ENCODE measurements around the gene ST6GAL1.

Gene ST6GAL1

DNA sequence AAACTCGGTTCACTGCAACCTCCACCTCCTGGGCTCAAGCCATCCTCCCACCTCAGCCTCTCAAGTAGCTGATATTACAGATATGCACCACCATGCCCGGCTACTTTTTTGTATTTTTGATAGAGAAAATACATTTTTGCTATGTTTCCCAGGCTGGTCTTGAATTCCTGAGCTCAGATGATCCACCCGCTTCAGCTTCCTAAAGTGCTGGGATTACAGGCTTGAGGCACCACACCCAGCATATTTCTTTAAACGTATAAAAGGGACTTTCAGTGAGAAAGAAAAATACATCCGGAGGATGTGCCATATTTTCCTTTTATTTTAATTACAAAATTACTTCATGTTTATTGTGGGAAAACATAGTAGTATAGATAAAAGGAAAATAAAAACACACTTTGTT lies 153.8 kb downstream of the ST6GAL1 start:
- no peak for DNase-seq

- DNase-seq, result no peak
Observed at GRCh38 chr3:187084580-187084979, 154.3 kb downstream of the ST6GAL1 start.

DNA sequence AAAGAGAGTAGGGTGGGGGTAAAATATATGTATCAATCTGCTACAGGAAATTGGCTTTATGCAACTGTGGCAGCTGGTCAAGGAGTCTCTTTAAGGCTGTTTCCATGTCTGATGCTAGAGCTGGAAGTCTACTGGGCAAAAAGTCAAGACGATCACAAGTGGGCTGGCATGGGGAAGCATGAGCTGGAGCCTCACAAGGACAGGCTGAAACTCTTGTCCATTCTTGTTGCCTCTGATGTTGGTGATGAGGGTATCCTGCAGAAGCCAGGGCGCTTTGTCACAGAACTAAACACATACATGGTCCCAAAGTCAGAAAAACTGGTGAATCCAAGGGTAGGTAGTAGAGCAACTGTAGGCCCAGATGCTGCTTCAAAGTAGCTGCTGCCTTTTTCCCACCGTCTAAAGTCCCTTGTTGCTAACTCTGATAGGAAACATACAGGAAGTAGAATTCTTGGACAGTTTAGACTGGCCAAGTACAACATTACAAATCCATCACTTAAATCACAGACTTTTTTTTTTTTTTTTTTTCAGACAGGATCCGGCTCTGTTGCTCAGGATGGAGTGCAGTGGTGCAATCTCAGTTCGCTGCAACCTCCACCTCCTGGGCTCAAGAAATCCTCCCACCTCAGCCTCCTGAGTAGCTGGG lies 154.8 kb downstream of the ST6GAL1 start:
- DNase-seq, result no peak

DNA sequence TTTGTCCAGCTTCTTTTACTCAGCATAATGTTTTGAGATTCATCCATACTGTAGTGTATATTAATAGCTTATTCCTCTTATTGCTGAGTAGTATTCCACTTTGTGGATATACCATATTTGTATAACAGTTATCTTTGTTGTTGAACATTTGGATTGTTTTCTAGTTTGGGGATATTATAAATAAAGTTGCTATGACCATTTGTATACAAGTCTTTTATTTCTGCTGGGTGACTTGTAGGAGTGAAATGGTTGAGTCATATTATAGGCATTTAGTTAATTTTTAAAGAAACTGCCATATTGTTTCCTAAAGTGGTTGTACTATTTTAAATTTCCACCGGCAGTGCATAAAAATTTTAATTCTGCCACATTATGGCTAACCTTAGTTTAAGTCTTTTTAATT lies 155.6 kb downstream of the ST6GAL1 start:
- no peak for DNase-seq

DNA sequence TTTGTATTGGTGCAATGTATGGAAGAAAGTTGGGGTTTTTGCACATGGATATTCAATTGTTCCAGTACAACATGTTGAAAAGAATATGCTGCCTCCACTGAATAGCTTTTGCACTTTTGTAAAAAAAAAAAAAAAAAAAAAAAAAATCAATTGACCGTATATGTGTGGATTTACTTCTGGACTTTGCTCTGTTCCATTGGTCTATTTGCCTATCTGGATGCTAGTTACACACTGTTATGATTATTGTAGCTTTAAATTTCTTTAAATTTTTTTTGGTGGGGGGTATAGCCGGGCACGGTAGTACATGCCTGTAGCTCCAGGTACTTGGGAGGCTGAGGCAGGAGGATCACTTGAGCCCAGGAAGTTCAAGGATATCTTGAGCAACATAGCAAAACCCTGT lies 156.5 kb downstream of the ST6GAL1 start:
- DNase-seq, result no peak

DNA sequence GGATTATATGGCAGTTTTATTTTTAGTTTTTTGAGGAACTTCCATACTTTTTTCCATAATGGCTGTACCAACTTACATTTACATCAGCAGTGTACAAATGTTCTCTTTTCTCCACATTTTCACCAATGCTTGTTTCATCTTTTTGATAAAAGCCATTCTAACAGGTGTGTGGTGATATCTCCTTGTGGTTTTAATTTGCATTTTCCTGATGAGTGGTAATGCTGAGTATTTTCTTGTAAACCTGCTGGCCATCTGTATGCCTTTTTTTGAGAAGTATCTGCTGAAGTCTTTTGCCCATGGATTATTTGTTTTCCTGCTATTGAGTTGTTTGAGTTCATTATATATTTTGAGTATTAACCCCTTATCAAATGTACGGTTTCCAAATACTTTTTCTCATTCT lies 158.4 kb downstream of the ST6GAL1 start:
- DNase-seq, result no peak

- no peak for DNase-seq
Observed at GRCh38 chr3:187093320-187093719, 163.0 kb downstream of the ST6GAL1 start.

DNA sequence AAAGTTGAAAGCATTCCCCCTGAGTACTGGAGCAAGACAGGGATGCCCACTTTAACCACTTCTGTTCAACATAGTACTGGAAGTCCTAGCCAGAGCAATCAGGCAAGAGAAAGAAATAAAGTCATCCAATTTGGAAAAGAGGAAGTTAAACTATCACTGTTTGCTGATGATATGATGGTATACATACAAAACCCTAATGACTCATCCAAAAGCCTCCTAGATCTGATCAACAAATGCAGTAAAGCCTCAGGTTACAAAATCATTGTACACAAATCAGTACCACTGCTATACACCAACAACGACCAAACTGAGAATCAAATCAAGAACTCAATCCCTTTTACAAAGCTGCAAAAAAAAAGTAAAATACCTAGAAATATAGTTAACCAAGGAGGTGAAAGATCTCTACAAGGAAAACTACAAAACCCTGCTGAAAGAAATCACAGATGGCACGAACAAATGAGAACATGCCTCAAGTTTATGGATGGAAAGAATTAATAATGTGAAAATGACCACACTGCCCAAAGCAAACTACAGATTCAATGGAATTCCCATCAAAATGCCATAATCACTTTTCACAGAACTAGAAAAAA lies 168.7 kb downstream of the ST6GAL1 start:
- no peak for DNase-seq

- no peak for DNase-seq
Observed at GRCh38 chr3:187101184-187102072, 171.1 kb downstream of the ST6GAL1 start.

- DNase-seq, result no peak
Observed at GRCh38 chr3:187102073-187102634, 171.8 kb downstream of the ST6GAL1 start.

GRCh38 chr3:187103251-187103650 lies 172.9 kb downstream of the ST6GAL1 start:
- DNase-seq, result no peak

DNA sequence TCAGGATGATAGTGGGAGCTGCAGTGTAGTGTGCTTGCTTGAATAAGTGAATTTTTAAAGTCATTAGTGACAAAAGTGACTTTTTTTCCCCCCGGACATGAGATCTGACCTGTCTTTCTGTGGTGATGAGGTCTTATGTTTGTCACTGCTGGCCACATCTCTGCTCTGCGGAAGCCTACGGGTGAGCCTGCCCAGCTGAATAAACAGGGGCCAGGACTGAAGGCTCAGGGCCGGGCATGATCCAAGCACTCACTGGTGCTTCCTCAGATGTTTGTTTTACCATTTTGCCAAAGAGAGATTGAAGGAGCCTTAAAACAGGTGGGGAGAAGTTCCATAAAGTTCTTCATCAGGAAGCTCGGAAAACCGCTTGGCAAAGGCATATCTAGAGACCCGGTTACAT lies 174.0 kb downstream of the ST6GAL1 start:
- no peak for DNase-seq

DNA sequence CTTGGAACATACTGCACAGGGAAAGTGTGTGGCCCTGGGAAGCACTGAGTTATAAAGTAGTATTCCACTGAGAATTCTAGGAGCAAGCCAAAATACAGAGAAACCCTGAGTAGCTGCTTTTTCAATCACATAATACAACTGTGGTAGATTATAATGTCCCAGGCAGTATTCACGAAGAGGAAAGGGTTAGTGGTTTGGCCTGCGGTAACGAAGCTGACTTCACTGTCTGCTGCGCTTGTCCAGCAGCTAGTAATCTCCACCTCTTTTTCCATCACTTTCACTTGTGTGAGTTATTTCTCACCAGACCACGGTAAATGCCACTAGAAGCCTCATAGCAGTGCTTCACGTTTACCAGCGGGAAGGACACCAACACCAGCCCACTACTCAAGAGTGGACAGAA lies 174.6 kb downstream of the ST6GAL1 start:
- no peak for DNase-seq

GRCh38 chr3:187105700-187106099 lies 175.4 kb downstream of the ST6GAL1 start:
- DNase-seq, result no peak

DNA sequence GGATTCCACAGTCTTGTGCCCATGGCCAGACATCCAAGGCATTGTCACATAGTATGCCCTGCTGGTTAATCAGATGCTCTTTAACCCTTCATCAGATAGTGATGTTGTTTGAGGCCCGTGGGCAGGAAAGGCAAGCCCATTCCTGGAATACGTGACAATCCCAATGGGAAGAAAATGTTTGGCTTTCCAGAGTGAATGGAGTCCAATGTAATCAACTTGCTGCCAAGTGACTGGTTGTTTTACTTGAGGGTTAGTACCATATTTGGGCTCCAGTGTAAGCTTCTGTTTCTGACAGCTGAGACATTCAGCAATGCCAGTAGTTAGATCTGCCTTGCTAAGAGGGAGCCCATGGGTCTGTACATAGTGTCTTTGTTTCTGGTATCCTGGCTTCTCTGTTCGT lies 177.7 kb downstream of the ST6GAL1 start:
- no peak for DNase-seq

DNA sequence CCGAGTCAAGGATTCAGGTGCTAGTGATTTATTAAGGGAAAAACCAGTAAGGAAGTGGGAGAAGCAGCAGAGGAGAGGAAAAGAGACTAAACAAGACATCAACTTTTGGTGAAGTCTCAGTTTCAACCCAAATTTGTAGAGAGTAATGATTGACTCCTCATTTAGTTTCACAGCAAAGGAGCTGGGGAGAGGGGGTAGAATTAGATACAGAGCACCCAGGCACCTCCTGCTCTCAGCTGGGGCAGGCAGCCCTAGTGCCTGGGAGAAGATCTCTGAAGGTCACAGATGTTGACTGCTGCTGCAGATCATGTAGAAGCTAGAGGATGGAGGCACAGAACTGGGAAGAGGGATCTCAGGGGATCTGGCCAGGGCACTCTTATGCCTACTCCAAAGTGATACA lies 179.8 kb downstream of the ST6GAL1 start:
- no peak for DNase-seq

DNA sequence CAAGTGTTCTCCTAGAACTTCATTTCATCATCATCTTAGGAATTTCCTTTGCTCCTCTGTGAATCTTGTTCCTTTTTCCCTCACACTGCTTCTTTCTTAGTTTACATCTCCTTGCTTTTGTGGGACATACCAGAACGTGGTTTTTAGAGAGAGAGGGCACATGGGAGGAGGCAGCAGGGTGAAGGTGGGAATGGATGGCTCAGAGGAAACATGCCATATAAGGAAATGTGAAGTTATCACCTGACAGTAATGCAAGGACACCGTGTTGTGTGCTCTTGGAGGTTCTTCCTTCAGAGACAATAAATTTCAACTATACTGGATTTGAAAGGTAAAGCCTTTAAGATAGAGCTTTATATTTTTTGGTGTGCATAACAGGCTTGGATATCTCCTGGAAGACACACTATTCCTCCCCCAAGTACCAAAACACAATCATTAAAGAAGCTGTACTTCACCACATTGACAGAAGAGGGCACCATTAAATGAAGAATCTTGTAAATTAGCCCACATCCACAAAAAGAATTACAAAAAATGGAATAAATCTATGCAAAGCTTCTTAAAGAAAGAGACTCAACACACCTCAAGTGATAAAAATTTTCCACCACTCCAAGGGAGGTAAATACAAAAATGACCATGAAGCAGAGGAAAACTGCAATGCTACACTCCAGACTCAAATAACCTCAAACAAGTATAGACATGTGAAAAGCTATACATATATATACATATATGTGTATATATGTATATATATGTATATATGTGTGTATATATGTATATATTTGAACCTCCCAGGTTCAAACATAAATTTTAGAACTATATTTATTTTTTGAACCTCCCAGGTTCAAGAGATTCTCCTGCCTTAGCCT lies 182.8 kb downstream of the ST6GAL1 start:
- DNase-seq, result no peak

DNA sequence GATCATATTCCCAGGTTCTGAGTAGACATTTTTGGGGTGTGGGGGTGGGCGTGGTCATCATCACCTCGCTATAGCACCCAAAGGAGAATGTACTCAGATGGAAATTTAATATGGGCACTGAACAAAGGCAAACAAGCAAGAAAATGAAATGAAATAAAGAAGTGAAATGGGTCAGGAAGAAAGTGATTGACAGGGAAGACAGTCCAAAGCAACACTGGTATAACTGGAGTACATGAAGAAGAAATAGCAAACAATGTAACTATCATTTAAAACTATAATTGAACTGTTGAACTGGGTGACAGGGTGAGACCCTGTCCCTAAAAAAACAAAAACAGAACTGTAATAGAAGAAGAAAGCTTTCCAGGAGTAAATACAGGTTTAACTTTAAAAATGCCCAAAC lies 184.2 kb downstream of the ST6GAL1 start:
- no peak for DNase-seq

- DNase-seq, result no peak
Observed at GRCh38 chr3:187120326-187120725, 190.0 kb downstream of the ST6GAL1 start.

- DNase-seq, result no peak
Observed at GRCh38 chr3:187122261-187122660, 191.9 kb downstream of the ST6GAL1 start.

GRCh38 chr3:187125319-187126031 lies 195.1 kb downstream of the ST6GAL1 start:
- no peak for DNase-seq

Measured in NCI-H748 treated with DMSO at 0.1 percent for 48 hours (cell line).